RWPE2 (cell line): ENCODE measurements around the gene MELTF.
"Not testable (repeated sequence)": the region's sequence is repeated elsewhere in the genome, so short reads cannot be mapped to it uniquely, and the experiment has no call there.

Experiments used
- ATAC-seq: fragments of 200-7000 bp; cut with Tn5 transposase; 3 replicates; pipeline ENCODE4 v1.9.1; 2021; ENCODE audit warnings: low read depth
- DNase-seq: peaks from one replicate; pipeline ENCODE4 v3.0.0-alpha.2; 2020; ENCODE audit warnings: low spot score
- H3K27ac ChIP-seq: fragments of 450-650 bp; 2 replicates; pipeline ENCODE4 v1.5.1; 2017; ENCODE audit warnings: mild to moderate bottlenecking; ENCODE audit not compliant: poor library complexity, severe bottlenecking
- H3K27me3 ChIP-seq: fragments of 250-450 bp; sonication (Bioruptor Pico); 2 replicates; pipeline ENCODE4 v1.5.1; 2021; ENCODE audit warnings: mild to moderate bottlenecking, moderate library complexity; ENCODE audit not compliant: insufficient read depth, poor library complexity, severe bottlenecking
- H3K36me3 ChIP-seq: fragments of 250-450 bp; sonication (Bioruptor Pico); 2 replicates; pipeline ENCODE4 v1.5.1; 2020; ENCODE audit warnings: low read depth, mild to moderate bottlenecking, moderate library complexity
- H3K4me1 ChIP-seq: fragments of 250-450 bp; sonication (Bioruptor Pico); 2 replicates; pipeline ENCODE4 v1.5.1; 2021; ENCODE audit warnings: mild to moderate bottlenecking, moderate library complexity; ENCODE audit not compliant: insufficient read depth, poor library complexity, severe bottlenecking
- H3K4me3 ChIP-seq: fragments of 250-450 bp; sonication (Bioruptor Pico); 2 replicates; pipeline ENCODE4 v1.5.1; 2021; ENCODE audit warnings: mild to moderate bottlenecking, moderate library complexity; ENCODE audit not compliant: severe bottlenecking
- H3K9me3 ChIP-seq: fragments of 250-450 bp; sonication (Bioruptor Pico); 2 replicates; pipeline ENCODE4 v1.5.1; 2021; ENCODE audit warnings: mild to moderate bottlenecking, moderate library complexity; ENCODE audit not compliant: severe bottlenecking
- CTCF ChIP-seq: fragments of 450-650 bp; IDR thresholded peaks from one replicate; pipeline ENCODE4 v1.5.1; 2017; ENCODE audit warnings: mild to moderate bottlenecking, moderate library complexity; ENCODE audit not compliant: poor library complexity, severe bottlenecking

MELTF gene

GRCh38 chr3:197029511-197030167 lies at the start of gene MELTF:
MELTF (minus strand) TSS chr3:197029817; CDS start chr3:197029702, 115 bp downstream.
- ATAC-seq, result peak; percentile 50

GRCh38 chr3:197076415-197076814 lies 46.8 kb upstream of the MELTF start:
- no peak for ATAC-seq
- Histone ChIP-seq H3K4me3 (no peak overlapping the region), H3K9me3 (peaks cover 1% of the 10 kb centered on the region), H3K4me1 (peaks cover 9% of the 10 kb centered on the region), H3K36me3 (peaks cover 79% of the 10 kb centered on the region), H3K27me3 (no peaks in the 10 kb centered on the region), H3K27ac (no peak overlapping the region)
- DNase-seq, result no peak
- no peak for TF ChIP-seq CTCF

More at GRCh38 chr3:197029511-197030167, at the start of gene MELTF:
- Histone ChIP-seq H3K27me3 (no peaks in the 10 kb centered on the region), H3K4me3 (peak within 1 kb of the TSS; percentile 59), H3K36me3 (no peaks in the 10 kb centered on the region), H3K4me1 (peaks cover 11% of the 10 kb centered on the region), H3K9me3 (no peaks in the 10 kb centered on the region), H3K27ac (peak within 1 kb of the TSS; percentile 54)
- DNase-seq, result peak; percentile 65
- peak; percentile 89 for TF ChIP-seq CTCF

- Histone ChIP-seq H3K27ac (no peak overlapping the region), H3K36me3 (peaks cover 72% of the 10 kb centered on the region), H3K27me3 (no peaks in the 10 kb centered on the region), H3K4me3 (no peak overlapping the region), H3K9me3 (peaks cover 4% of the 10 kb centered on the region), H3K4me1 (peaks cover 3% of the 10 kb centered on the region)
- DNase-seq, result no peak
- no peak for ATAC-seq
- no peak for TF ChIP-seq CTCF
These were observed 38.5 kb upstream of the MELTF start for GRCh38 chr3:197068077-197068476.

- peaks cover 3% of the 10 kb centered on the region for H3K4me1 ChIP-seq
- H3K36me3 ChIP-seq, result peaks cover 91% of the 10 kb centered on the region
- no peaks in the 10 kb centered on the region for H3K27me3 ChIP-seq
- no peak overlapping the region for H3K27ac ChIP-seq
- ATAC-seq, result no peak
- H3K9me3 ChIP-seq, result peaks cover 3% of the 10 kb centered on the region
- no peak overlapping the region for H3K4me3 ChIP-seq
- TF ChIP-seq CTCF, result no peak
- DNase-seq, result no peak
These were observed 35.2 kb upstream of the MELTF start for GRCh38 chr3:197064771-197065170.

GRCh38 chr3:197062446-197062845 lies 32.8 kb upstream of the MELTF start:
- peaks cover 94% of the 10 kb centered on the region for H3K36me3 ChIP-seq
- no peaks in the 10 kb centered on the region for H3K4me1 ChIP-seq
- H3K9me3 ChIP-seq, result no peaks in the 10 kb centered on the region
- no peak for TF ChIP-seq CTCF
- H3K27ac ChIP-seq, result no peak overlapping the region
- DNase-seq (no peak), ATAC-seq (no peak)
- H3K4me3 ChIP-seq, result no peak overlapping the region
- H3K27me3 ChIP-seq, result no peaks in the 10 kb centered on the region

- not testable (repeated sequence) for DNase-seq, H3K4me3 ChIP-seq, H3K27ac ChIP-seq, ATAC-seq, H3K9me3 ChIP-seq, H3K27me3 ChIP-seq, H3K4me1 ChIP-seq
- peaks cover 83% of the 10 kb centered on the region for H3K36me3 ChIP-seq
These were observed 22.0 kb upstream of the MELTF start for GRCh38 chr3:197051637-197052036.
